HL-60 (cell line): Measurements from ENCODE around the gene CABCOCO1.

Source experiments
- DNase-seq, 2 experiments: peaks; one replicate each; pipeline ENCODE4 v3.0.0-alpha.2; 2010 to 2020; ENCODE audit warnings: low read depth in 1 of 2, low spot score in 1 of 2
- H3K27ac ChIP-seq: fragments of 250-450 bp; sonication (Bioruptor Pico); replicated peaks from 2 replicates; pipeline ENCODE4 v1.5.1; 2020; ENCODE audit warnings: mild to moderate bottlenecking, moderate library complexity
- H3K27me3 ChIP-seq: fragments of 250-450 bp; sonication (Bioruptor Pico); 2 replicates; pipeline ENCODE4 v1.5.1; 2021; ENCODE audit warnings: mild to moderate bottlenecking, moderate library complexity; ENCODE audit not compliant: insufficient read depth, poor library complexity, severe bottlenecking
- H3K4me3 ChIP-seq: replicated peaks from 2 replicates; pipeline ENCODE4 v1.5.1; 2011; ENCODE audit warnings: mild to moderate bottlenecking, control low read depth, low read length; ENCODE audit not compliant: insufficient read depth
- CTCF ChIP-seq: IDR thresholded peaks from one replicate; pipeline ENCODE4 v1.5.1; 2011; ENCODE audit warnings: low read length, control low read depth, inconsistent platforms; ENCODE audit not compliant: insufficient read depth
- GABPA ChIP-seq: IDR thresholded peaks from 2 replicates; pipeline ENCODE4 v1.6.1; 2012; ENCODE audit warnings: low read depth
- POLR2AphosphoS5 ChIP-seq: IDR thresholded peaks from 2 replicates; pipeline ENCODE4 v1.6.1; 2012; ENCODE audit warnings: low read depth
- REST ChIP-seq: IDR thresholded peaks from 2 replicates; pipeline ENCODE4 v1.6.1; 2012; ENCODE audit warnings: low read depth; ENCODE audit not compliant: insufficient replicate concordance
- SPI1 ChIP-seq: IDR thresholded peaks from 2 replicates; pipeline ENCODE4 v1.6.1; 2012; ENCODE audit warnings: low read depth, mild to moderate bottlenecking, borderline replicate concordance

CABCOCO1 gene

GRCh38 chr10:61760943-61761824 is 98.5 kb downstream of the CABCOCO1 start:
- Histone ChIP-seq H3K27me3 (no peaks in the 10 kb centered on the region), H3K27ac (no peak overlapping the region), H3K4me3 (no peak overlapping the region)
- no peak for DNase-seq
- TF ChIP-seq GABPA (no peak), CTCF (no peak), REST (no peak), POLR2AphosphoS5 (no peak), SPI1 (no peak)

GRCh38 chr10:61761825-61762217 is 99.1 kb downstream of the CABCOCO1 start:
- no peak for DNase-seq
- Histone ChIP-seq H3K4me3 (no peak overlapping the region), H3K27ac (no peak overlapping the region), H3K27me3 (no peaks in the 10 kb centered on the region)
- TF ChIP-seq GABPA (no peak), CTCF (no peak), REST (no peak), SPI1 (no peak), POLR2AphosphoS5 (no peak)

GRCh38 chr10:61763778-61764177 is 101.0 kb downstream of the CABCOCO1 start:
- no peak for TF ChIP-seq CTCF
- no peak for TF ChIP-seq POLR2AphosphoS5
- no peak for TF ChIP-seq REST
- no peak for TF ChIP-seq GABPA
- no peak for TF ChIP-seq SPI1
- DNase-seq: no peak
- no peak overlapping the region for H3K4me3 ChIP-seq
- H3K27me3 ChIP-seq: no peaks in the 10 kb centered on the region
- H3K27ac ChIP-seq: no peak overlapping the region
